ENCODE data around the gene LTA. TPM values are rescaled to one million over a fixed set of nuclear protein-coding genes. Genes with fewer than 3 reads are reported as not detected.

Gene LTA
- total RNA-seq, 1 experiment from 2014 or later: 1.1 TPM

DNA sequence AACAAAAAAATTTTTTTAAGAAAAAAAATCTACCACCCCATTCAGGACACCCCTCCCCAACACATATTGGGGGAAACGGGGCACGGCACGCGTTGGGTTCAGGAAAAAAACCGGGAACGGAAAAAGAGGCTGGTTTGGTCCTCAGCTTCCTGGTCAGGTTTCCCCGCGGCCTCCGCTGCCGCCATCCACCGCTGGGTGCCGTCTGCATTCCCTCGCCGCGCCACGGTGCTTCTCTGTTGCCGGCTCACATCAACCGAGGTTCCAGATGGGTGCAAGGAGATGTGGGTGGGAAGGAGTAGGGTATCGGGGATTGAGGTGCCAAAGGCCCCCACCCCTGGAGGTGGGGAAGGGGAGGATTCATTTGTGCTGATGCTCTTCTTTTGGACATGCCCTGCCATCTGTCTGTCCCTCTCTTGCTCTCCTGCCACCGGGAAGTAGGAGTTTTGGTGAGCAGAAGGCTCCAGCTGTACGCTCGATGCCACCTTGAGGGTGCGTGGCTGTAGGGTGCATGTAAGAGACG lies 37.5 kb upstream of the LTA start:
- Histone ChIP-seq H3K27ac (ENCODE audit: low read depth, low read length) (no peak overlapping the region), H3K9me3 (ENCODE audit: control insufficient read depth in 1 of 2, insufficient read depth in 1 of 2, low read depth in 1 of 2, low read length in 2 of 2) (no peaks in the 10 kb centered on the region), H4K20me1 (ENCODE audit: insufficient read depth) (peaks cover 33% of the 10 kb centered on the region; the same call in 1 of the 2 replicates), H2AFZ (ENCODE audit: low read depth, low read length, poor library complexity, severe bottlenecking) (no peak overlapping the region), H3K4me2 (ENCODE audit: low read length) (no peak overlapping the region), H3K4me3 (replicated peaks in 1 of 2; ENCODE audit: low read depth in 1 of 2, low read length in 2 of 2) (no peak overlapping the region), H3K9ac (ENCODE audit: low read length) (no peak overlapping the region), H3K27me3 (ENCODE audit: insufficient read depth, low read length) (no peaks in the 10 kb centered on the region), H3K79me2 (ENCODE audit: insufficient read depth, low read length) (peaks cover 71% of the 10 kb centered on the region), H3K4me1 (ENCODE audit: control insufficient read depth in 1 of 2, insufficient read depth in 2 of 2, low read length in 2 of 2) (peaks cover 0 to 5% of the 10 kb centered on the region in 2 experiments; a peak in 2 of 4 replicates), H3K36me3 (ENCODE audit: control insufficient read depth in 1 of 2, insufficient read depth in 2 of 2, low read length in 2 of 2) (peaks cover 79 to 86% of the 10 kb centered on the region in 2 experiments), H3K9me2 (ENCODE audit: insufficient read depth) (no peaks in the 10 kb centered on the region)
- RAD21 ChIA-PET (ENCODE audit: low non-redundant PET in 1 of 2, low total read pairs in 2 of 2, uncharacterized antibody in 2 of 2, unreplicated experiment in 2 of 2): no interaction called here
- DNase-seq (ENCODE audit: low read depth, low spot score) (no peak), ATAC-seq (no peak)
- POLR2A ChIA-PET: no interaction called here
- CTCF ChIA-PET: no interaction called here
- TF ChIP-seq CEBPB (IDR thresholded peaks at IDR 0.05; ENCODE audit: low read depth) (no peak), SRF (IDR thresholded peaks at IDR 0.05; ENCODE audit: low read depth) (no peak), FOSL1 (IDR thresholded peaks at IDR 0.05; ENCODE audit: low read depth) (no peak), EZH2phosphoT487 (IDR thresholded peaks at IDR 0.05; ENCODE audit: borderline replicate concordance) (no peak), SP1 (IDR thresholded peaks at IDR 0.05; ENCODE audit: low read depth) (no peak), ZFX (IDR thresholded peaks at IDR 0.05) (no peak)
- TF ChIP-seq, protein P1, sequence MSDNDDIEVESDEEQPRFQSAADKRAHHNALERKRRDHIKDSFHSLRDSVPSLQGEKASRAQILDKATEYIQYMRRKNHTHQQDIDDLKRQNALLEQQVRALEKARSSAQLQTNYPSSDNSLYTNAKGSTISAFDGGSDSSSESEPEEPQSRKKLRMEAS (IDR thresholded peaks at IDR 0.05): no peak
- BruUV-seq (replicated peaks): no TSS peak
- intact Hi-C loops (cut with micrococcal nuclease): no loop called here

DNA sequence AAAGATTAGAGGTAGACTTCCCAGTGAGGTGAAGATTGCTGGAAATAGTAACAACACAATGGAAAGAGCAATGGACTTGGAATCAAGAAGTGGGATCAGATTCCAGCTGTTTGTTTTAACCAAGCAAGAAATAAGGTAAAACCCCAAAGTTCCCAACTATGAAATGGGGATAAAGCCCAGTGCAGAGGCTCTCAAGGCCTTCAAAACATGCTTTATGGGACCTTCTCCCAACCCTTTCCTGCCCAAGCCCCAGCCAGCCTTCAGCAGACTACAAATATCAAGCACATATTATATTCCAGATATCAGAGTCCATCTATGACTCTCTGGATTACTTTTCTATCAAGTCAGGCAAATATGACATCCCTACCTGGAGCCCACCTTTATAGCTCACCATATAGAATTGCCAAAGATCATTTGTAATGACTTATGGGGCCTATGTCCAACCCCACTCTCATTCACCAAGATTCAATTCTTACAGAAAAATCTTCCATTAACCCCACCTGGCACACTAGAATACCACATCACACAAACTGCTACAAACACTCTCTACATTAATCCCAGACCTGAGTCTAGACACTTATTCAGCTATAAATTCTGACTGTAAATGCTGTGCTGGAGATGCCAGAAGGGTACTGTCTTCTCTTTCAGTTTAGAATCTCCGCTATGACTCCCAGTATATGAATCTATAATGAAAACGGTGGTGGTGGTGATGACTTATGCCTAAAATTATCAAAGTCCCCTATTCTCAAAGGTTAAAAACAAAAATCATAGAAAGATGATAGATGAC lies 36.4 kb upstream of the LTA start:
- DNase-seq (ENCODE audit: low read depth, low spot score): no peak
- peaks cover 82 to 92% of the 10 kb centered on the region in 2 experiments for H3K36me3 ChIP-seq (ENCODE audit: control insufficient read depth in 1 of 2, insufficient read depth in 2 of 2, low read length in 2 of 2)
- H2AFZ ChIP-seq (ENCODE audit: low read depth, low read length, poor library complexity, severe bottlenecking): no peak overlapping the region
- H3K9me3 ChIP-seq (ENCODE audit: control insufficient read depth in 1 of 2, insufficient read depth in 1 of 2, low read depth in 1 of 2, low read length in 2 of 2): no peaks in the 10 kb centered on the region
- ChIA-PET RAD21 (ENCODE audit: low non-redundant PET in 1 of 2, low total read pairs in 2 of 2, uncharacterized antibody in 2 of 2, unreplicated experiment in 2 of 2) (no interaction called here), CTCF (no interaction called here), POLR2A (interaction anchor here (0.6 kb wide), 1 partner anchor 487 kb away, joined by 3 read pairs; no protein-coding TSS in a partner anchor)
- H3K9me2 ChIP-seq (ENCODE audit: insufficient read depth): no peaks in the 10 kb centered on the region
- no peak overlapping the region for H3K4me2 ChIP-seq (ENCODE audit: low read length)
- peaks cover 83% of the 10 kb centered on the region for H3K79me2 ChIP-seq (ENCODE audit: insufficient read depth, low read length)
- H3K27me3 ChIP-seq (ENCODE audit: insufficient read depth, low read length): no peaks in the 10 kb centered on the region
- peaks cover 42% of the 10 kb centered on the region; the same call in 1 of the 2 replicates for H4K20me1 ChIP-seq (ENCODE audit: insufficient read depth)
- H3K9ac ChIP-seq (ENCODE audit: low read length): no peak overlapping the region
- H3K4me1 ChIP-seq (ENCODE audit: control insufficient read depth in 1 of 2, insufficient read depth in 2 of 2, low read length in 2 of 2): peaks cover 6 to 17% of the 10 kb centered on the region in 2 experiments
- intact Hi-C loops (cut with micrococcal nuclease): no loop called here
- no peak overlapping the region for H3K4me3 ChIP-seq (replicated peaks in 1 of 2; ENCODE audit: low read depth in 1 of 2, low read length in 2 of 2)
- ATAC-seq: no peak
- BruUV-seq (replicated peaks): no TSS peak
- H3K27ac ChIP-seq (ENCODE audit: low read depth, low read length): no peak overlapping the region
- TF ChIP-seq FOSL1 (IDR thresholded peaks at IDR 0.05; ENCODE audit: low read depth) (no peak), POLR2A (IDR thresholded peaks at IDR 0.05; ENCODE audit: borderline replicate concordance, extremely low read depth, insufficient read depth, insufficient read length) (no peak), SIN3A (IDR thresholded peaks at IDR 0.05; ENCODE audit: low read depth) (no peak), SRF (IDR thresholded peaks at IDR 0.05; ENCODE audit: low read depth) (no peak), JUND (IDR thresholded peaks at IDR 0.05) (no peak), RAD21 (IDR thresholded peaks at IDR 0.05; ENCODE audit: low read depth) (no peak), EZH2phosphoT487 (IDR thresholded peaks at IDR 0.05; ENCODE audit: borderline replicate concordance) (no peak), ELF1 (IDR thresholded peaks at IDR 0.05; ENCODE audit: borderline replicate concordance, low read depth) (no peak)
- TF ChIP-seq, protein P2, sequence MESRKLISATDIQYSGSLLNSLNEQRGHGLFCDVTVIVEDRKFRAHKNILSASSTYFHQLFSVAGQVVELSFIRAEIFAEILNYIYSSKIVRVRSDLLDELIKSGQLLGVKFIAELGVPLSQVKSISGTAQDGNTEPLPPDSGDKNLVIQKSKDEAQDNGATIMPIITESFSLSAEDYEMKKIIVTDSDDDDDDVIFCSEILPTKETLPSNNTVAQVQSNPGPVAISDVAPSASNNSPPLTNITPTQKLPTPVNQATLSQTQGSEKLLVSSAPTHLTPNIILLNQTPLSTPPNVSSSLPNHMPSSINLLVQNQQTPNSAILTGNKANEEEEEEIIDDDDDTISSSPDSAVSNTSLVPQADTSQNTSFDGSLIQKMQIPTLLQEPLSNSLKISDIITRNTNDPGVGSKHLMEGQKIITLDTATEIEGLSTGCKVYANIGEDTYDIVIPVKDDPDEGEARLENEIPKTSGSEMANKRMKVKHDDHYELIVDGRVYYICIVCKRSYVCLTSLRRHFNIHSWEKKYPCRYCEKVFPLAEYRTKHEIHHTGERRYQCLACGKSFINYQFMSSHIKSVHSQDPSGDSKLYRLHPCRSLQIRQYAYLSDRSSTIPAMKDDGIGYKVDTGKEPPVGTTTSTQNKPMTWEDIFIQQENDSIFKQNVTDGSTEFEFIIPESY (IDR thresholded peaks at IDR 0.05; ENCODE audit: extremely low read depth, insufficient replicate concordance, low read length): no peak
- TF ChIP-seq, protein P3, sequence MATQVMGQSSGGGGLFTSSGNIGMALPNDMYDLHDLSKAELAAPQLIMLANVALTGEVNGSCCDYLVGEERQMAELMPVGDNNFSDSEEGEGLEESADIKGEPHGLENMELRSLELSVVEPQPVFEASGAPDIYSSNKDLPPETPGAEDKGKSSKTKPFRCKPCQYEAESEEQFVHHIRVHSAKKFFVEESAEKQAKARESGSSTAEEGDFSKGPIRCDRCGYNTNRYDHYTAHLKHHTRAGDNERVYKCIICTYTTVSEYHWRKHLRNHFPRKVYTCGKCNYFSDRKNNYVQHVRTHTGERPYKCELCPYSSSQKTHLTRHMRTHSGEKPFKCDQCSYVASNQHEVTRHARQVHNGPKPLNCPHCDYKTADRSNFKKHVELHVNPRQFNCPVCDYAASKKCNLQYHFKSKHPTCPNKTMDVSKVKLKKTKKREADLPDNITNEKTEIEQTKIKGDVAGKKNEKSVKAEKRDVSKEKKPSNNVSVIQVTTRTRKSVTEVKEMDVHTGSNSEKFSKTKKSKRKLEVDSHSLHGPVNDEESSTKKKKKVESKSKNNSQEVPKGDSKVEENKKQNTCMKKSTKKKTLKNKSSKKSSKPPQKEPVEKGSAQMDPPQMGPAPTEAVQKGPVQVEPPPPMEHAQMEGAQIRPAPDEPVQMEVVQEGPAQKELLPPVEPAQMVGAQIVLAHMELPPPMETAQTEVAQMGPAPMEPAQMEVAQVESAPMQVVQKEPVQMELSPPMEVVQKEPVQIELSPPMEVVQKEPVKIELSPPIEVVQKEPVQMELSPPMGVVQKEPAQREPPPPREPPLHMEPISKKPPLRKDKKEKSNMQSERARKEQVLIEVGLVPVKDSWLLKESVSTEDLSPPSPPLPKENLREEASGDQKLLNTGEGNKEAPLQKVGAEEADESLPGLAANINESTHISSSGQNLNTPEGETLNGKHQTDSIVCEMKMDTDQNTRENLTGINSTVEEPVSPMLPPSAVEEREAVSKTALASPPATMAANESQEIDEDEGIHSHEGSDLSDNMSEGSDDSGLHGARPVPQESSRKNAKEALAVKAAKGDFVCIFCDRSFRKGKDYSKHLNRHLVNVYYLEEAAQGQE (IDR thresholded peaks at IDR 0.05; ENCODE audit: low read depth): no peak
- TF ChIP-seq, protein P1 (IDR thresholded peaks at IDR 0.05): no peak
